ENCODE data around the gene CD209.

- TF ChIP-seq TCF12 (IDR thresholded peaks at IDR 0.05; ENCODE audit: low read depth) (no peak), USF1 (IDR thresholded peaks at IDR 0.05) (no peak), EP300 (IDR thresholded peaks at IDR 0.05; ENCODE audit: borderline replicate concordance) (no peak), YY1 (IDR thresholded peaks at IDR 0.05; ENCODE audit: low read depth) (no peak), CREB1 (IDR thresholded peaks at IDR 0.05; ENCODE audit: low read depth) (no peak), EGR1 (IDR thresholded peaks at IDR 0.05) (no peak), TEAD4 (IDR thresholded peaks at IDR 0.05) (no peak), REST (IDR thresholded peaks at IDR 0.05; ENCODE audit: low read depth) (no peak)
Measured at GRCh38 chr19:7718668-7719067, 28.7 kb downstream of the CD209 start.

All from Ishikawa (cell line).